Inferior parietal cortex (tissue), 1 donor: ENCODE data around the gene RNF213.

Experiments
- DNase-seq: peaks from one replicate; pipeline ENCODE4 v3.0.0-alpha.2; 2016; ENCODE audit errors: extremely low spot score

The RNF213 gene

DNA sequence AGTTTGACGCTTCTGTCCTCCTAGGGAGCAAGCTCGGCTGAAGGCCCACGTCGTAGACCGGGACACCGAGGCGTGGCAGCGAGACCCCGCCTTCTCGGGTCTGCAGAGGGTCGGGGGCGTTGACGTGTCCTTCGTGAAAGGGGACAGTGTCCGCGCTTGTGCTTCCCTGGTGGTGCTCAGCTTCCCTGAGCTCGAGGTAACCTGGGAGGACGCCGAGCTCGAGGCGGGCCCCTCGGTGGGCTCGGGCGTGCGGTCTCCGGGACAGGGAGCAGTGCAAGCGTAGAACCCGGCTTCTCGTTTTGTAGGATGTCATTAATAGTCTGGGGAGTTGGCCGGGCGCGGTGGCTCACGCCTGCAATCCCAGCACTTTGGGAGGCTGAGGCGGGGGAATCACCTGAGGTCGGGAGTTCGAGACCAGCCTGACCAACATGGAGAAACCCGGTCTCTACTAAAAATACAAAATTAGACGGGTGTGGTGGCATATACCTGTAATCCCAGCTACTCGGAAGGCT lies 155.0 kb downstream of the RNF213 start:
- no peak for DNase-seq

DNA sequence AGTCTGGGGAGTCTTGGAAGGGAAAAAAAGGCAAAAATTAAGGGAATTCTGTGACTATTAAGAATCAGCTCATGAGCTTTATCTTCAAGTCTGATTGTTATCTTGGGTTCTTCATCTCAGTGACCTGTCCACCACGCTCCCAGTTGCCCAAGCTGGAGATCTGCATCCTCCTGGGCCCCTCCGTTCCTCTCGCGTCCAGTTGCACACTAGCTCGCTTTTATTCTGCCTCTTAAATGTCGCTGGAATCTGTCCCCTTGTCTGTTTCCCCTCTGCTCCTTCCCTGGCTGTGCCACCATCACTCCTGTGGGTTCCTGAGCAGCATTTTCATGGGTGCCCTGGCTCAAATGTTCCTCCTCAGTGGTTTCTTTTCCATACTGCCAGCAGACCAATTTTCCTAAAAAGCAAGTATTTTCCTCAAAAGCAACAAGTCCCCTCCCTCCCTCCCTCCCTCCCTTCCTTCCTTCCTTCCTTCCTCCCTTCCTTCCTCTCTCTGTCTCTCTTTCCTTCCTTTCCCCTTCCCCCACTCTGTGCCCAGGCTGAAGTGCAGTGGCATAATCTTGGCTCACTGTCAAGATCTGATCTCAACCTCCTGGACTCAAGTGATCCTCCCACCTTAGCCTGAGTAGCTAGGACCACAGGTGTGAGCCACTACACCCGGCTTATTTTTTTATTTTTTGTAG lies 155.7 kb downstream of the RNF213 start:
- DNase-seq, result no peak

DNA sequence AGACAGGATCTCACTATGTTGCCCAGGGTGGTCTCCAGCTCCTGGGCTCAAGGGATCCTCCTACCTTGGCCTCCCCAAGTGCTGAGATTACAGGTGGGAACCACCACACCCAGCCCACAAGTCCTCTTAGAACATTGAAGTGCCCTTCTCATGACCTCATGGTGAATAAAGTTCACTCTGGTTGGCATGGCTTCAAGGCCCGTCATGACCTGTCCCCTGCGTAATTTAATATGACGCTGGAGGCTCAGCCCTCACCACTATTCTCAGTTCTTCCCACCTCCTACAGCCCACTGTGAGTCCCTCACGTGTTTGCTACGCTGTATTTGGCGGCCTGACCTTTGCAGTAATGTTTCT lies 156.3 kb downstream of the RNF213 start:
- no peak for DNase-seq

DNA sequence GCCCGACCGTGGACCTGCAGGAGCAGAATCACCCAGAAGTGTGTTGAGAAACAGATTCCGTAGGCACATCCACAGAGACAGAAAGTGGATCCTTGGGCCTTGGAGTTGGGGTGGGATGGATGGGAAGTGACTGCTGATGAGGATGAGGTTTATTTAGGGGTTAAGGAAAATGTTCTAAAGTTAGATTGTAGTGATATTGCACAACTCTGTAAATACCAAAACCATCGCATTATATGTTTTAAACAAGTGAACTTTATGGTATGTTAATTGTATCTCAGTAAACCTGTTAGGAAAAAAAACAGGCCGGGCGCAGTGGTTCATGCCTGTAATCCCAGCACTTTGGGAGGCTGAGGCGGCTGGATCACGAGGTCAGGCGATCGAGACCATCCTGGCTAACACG lies 157.9 kb downstream of the RNF213 start:
- DNase-seq, result no peak

DNA sequence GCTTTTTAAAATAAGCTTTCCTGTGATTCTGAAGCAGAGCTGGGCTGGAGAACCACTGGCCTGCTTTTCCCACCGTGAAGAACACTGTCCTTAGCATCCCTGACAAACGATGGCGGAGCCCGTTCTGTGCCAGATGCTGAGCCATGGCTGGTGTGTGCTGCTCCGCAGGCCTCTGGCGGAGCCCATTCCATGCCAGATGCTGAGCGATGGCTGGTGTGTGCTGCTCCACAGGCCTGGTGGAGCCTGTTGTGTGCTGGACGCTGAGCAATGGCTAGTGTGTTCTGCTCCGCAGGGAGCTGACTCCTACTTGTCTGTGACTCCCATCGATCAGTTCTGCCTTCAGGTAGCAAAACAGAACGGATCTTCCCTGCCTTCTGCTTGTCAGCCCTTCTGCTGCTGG lies 158.6 kb downstream of the RNF213 start:
- no peak for DNase-seq

DNA sequence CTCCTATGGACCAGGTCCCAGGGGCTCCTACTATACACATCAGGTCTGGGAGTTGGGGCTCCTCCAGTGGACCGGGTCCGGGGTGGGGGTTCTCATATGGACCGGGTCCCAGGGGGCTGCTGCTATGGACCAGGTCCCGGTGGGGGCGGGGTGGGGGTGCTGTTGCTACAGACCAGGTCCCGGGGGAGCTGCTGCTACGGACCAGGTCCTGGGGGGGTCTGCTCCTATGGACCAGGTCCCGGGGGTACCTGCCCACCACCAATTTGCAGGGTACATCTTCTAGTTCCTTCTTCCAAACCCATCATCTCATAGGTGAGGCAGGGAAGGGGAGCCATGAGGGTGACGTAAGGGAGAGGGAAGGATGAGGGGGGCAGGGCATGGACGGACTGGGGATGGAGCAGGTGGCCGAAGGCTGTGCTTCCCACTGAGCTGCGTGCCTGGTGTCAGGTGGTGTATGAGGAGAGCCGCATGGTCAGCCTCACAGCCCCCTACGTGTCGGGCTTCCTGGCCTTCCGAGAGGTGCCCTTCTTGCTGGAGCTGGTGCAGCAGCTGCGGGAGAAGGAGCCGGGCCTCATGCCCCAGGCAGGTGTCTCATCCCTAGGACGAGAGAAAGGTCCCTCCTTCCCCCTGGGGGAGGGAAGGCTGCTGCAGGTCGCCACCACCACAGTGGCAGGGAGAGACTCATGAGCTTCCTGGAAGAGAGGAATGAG lies 160.9 kb downstream of the RNF213 start:
- DNase-seq, result no peak

DNA sequence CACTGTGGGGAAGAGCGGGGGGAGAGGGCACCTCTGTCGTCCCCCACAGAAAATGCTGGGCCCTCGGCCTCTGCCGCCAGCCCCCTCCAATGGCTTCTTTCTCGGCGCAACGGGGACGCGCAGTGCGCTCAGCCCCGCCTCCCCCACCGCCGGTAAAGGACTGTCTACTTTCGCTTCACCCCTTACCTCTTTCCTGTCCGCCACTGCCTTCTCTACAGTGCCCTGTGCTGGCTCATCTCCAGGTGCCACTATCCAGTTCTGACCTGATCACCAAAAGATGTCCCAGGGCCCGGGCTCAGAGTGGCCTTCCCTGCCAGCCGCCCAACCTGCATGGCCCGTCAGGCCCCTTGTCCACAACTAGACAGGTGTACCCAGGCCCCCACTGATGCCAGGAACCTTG lies 161.6 kb downstream of the RNF213 start:
- DNase-seq, result no peak

DNA sequence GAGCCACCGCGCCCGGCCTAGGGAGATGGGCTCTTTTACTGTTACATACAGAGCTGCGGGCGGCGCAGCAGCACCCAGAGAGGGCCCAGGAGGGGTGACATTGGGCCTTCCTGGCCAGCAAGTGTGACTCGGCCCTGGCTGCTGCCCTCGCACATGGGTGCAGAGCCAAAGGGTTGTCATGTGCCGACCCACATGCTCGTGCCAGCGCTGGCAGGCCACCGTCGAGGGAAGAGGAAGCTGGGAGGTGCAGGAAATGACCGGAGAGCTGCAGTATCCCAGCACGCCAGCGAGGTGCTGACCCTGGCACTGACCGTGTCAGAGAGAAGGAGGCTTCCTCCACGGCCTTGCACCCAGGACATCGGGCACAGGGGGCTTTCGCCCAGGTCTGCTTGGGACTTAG lies 162.3 kb downstream of the RNF213 start:
- DNase-seq, result no peak

DNA sequence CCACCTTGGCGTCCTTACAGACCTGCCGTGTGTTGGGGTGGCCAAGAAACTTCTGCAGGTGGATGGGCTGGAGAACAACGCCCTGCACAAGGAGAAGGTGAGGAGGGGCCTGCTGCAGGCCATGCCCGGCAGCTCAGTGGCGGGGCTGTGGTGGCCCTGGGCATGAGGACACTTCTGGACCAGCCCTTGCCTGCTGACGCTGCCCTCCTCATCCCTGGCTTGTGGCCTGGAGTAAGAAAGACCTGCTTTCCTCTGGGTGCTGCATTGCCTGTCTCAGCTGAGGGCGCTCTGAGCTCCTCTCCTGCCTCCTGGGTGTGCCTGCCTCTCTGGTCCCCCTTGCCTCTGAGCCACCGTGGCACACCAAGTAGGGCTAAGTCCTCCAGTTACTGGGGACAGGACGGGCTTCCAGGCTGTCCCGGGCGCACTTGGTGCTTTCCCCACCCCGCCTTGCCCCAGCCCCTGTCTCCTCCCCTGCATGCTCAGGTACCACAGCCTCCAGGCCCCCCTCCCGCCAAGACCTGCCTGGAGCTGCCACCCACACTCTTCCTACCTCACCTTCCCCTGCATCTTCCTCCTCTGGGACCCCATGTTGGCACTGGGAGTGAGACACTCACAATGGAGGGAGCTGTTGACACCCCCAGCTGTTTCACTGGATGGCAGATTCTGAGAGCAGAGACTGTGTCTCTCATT lies 163.0 kb downstream of the RNF213 start:
- no peak for DNase-seq

DNA sequence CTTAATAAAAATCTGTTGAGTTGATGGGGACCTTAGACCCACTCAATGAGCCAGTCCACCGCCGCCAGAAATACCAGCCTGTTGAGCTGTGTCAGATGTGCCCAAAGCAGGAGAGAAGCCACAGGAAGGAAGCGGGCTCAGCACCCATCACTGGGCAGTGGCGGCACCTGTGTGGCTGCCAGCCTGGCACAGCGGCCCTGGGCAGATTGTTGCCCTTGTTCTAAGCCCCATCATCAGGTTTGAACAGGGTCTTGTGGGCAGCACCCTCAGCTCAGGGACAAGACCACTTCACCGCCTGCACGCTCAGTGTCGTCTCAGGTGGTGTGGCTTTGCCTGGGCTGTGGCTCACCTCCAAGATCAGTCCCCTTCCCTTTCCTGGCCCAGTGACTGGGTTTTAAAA lies 163.6 kb downstream of the RNF213 start:
- DNase-seq, result no peak

DNA sequence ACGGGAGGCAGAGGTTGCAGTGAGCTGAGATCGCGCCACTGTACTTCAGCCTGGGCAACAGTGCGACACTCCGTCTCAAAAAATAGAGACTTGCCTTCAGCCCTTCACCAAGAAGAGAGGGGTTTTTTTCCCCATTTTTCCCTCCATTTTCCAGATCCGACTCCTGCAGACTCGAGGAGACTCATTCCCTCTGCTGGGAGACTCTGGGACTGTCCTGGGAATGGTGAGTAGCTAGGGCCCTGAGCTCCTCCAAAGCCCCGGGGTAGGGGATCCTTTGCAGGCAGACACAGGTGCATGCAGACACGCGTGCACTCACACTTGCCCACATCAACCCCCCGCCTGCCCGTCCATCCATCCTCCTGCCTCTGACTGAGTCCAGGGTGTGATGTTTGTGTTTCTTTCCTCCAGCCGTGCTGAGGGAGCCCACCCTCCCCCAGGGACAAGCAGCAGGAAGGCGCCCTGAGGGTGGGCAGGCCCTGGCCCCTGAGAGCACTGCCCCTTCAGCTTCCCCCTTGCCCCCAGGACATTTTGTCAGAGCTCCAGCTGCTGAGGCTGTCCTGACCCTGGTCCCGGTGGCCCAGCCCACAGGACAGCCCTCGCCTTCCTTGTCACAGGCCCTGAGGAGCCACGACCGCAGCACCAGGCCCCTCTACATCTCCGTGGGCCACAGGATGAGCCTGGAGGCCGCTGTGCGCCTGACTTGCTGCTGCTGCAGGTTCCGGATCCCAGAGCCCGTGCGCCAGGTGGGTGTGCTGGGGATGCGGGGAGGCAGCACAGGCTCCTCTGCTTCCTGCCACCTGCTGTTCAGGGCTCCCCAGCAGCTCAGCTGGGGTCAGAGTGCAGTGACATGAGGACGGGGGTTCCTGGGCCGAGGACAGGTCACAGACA lies 164.5 kb downstream of the RNF213 start:
- no peak for DNase-seq

DNA sequence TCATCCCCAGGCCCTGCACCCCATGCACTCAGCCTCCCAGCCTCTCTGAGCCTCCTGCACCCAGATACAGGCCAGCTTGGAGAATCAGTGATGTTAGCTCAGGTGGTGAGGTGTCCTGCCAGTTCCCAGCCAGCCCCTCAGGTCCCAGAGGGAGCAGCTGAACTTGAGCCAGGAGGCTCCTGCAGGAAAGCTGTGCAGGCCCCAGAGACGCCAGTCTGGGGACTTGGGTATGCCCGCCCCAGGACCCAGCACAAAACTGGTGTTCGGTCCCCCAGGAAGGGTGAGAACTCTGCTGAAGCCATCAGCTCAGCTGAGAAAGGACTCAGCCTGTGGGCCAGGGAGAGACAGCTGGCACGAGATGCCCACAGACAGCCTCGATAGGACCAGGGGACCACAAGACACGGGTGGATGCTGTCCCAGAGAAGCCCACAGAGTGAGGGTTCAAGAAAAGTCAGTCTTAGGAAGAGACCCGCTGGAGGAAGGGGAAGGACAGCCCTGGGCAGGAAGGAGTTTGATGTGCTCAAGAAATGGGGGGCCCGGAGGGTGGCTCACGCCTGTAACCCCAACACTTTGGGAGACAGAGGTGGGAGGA lies 165.3 kb downstream of the RNF213 start:
- no peak for DNase-seq

DNA sequence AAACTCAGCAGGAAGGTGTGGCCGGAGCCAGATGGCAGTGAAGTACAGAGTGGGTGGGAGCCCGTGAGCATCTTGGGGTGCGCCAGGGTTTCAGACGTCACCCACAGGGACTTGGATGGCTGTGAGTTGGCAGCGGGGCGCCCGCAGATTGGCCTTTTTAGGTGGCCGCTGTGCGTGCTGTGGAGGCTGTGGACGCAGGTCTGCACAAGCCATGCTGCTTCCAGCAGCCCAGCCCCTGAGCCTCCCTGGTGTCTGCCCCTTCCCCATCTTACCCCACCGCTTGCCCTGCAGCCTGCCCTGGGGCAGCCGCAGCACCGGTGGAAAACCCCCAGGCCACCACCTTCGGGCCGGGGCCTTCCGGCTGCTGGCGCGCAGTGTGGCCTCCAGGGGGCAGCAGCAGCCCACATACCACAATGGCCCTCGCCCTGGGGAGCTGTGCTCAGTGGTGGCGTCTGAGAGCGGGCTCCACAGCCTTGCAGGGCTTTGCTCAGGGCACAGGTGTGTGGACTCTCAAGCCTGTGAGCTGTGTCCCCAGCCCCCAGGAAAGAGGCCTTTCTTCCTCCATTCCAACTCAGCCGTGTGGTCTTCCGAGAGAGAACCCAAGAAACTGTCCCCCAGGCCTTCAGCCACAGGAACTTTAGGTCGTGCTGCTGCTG lies 166.1 kb downstream of the RNF213 start:
- peak; percentile 75 for DNase-seq

DNA sequence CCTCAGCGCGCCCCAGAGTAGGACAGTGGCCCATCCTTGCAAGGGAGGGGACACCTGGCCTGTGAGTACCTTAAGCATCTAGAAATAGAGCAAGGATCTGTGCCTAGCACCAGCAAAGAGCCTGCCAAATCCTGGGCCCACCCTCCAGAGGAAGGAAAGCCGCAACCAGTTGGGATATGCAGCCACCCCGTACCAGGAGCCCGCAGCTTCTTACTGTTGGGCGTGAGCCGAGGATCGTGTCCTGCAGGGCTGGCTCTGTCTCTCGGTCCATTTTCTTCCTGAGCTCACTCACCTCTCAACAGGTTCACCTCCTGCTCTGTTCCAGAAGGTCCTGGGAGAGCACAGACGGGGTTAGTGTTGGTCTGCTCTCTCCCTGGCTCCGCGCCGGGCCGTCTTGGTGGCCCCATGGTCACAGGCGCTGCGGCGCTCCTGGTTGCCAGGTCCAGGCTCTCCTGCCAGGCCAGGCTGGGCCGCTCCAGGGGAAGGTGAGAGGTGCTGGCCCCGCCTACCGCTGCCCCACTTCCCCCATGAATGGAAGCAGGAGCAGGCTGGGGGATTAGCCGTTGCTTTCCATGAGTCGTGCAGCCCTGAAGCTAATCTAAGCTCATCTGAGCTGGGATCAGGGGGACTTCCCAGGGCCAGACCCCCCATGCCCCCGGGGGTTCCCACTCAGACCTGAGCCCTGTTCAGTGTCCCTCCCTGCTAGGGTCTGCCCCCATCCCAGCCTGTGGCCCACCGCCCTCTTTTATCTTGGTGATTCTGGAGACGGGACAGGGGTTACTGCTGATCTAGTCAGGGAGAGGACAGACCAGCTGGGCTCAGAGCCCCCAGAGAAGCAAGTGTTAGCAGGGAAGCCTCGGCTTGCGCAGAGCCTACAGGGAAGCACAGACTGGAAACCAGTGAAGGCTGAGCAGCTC lies 167.0 kb downstream of the RNF213 start:
- no peak for DNase-seq

DNA sequence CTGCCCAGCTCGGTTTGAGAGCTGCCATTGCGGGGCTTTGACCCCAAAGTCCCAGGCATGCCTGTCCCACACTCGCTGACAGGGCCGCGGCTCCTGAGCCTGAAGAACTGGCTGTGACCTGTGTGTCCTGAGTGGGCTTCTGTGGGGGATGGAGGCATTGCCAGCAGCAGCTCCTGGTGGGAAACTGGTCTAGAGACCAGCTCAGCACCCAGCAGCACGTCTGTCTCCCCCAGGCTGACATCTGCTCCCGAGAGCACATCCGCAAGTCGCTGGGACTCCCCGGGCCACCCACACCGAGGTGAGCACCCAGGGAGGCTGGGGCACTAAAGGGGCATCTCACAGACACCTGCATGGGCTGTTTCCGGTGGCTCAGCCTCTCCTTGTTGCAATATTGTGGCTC lies 167.7 kb downstream of the RNF213 start:
- DNase-seq, result no peak

DNA sequence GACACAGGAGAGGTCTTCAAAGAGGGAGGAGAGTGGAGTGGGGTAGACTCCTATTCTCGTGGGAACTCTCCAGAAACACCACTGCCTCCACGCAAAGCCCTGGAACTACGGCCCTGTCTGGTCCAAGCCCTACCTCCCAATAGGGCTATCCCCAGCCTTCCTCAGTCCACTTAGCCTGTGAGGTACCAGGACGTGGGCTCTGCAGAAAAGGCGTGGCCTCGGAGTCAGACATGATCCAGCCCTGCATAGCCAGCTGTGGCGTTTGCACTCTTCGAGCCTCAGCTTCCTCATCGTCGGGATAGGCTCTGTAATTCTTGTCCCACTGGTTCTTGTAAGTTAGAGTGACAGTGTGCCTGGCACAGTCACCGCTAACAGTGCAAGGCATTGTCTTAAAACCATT lies 168.1 kb downstream of the RNF213 start:
- no peak for DNase-seq

DNA sequence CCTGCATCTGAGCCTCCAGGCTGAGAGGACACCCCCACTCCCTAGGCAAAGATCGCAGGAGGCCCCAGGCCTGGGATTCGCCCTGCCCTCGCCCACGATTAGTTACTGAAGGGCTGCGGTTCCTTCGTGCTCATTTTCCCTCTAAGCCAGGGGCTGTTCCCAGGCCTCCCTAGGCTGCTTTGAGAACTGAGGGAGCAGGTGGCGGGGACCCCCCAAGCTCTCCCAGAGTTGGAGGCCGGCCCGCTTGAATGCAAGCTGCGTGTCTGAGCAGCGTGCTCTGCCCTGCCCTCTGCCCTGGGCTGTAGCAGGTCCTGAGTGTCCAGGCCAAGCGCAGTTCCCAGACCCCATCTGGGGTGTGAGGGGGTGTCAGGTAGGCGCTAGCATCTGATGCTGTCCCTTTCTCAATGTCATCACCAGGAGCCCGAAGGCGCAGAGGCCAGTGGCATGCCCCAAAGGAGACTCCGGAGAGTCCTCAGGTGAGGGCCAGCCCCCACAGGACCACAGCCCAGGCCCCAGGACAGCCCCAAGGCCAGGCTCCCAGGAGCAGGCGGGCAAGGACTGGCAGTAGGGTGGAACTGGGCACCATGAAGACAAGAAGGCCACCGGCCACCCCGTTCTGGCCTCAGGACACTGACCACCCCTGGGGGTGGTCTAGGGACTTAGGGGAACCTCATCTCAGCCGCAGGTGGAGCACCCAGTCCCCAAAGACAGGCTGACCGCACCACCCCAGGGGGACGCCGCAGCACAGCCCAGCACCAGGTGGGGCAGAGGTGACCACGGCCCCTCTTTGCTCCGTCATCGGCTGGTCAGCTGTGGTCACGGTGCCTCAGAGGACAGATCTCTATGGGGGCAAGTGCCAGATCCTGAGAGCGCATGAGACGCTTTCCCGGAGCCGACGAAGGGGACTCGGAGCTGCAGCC lies 169.0 kb downstream of the RNF213 start:
- no peak for DNase-seq

DNA sequence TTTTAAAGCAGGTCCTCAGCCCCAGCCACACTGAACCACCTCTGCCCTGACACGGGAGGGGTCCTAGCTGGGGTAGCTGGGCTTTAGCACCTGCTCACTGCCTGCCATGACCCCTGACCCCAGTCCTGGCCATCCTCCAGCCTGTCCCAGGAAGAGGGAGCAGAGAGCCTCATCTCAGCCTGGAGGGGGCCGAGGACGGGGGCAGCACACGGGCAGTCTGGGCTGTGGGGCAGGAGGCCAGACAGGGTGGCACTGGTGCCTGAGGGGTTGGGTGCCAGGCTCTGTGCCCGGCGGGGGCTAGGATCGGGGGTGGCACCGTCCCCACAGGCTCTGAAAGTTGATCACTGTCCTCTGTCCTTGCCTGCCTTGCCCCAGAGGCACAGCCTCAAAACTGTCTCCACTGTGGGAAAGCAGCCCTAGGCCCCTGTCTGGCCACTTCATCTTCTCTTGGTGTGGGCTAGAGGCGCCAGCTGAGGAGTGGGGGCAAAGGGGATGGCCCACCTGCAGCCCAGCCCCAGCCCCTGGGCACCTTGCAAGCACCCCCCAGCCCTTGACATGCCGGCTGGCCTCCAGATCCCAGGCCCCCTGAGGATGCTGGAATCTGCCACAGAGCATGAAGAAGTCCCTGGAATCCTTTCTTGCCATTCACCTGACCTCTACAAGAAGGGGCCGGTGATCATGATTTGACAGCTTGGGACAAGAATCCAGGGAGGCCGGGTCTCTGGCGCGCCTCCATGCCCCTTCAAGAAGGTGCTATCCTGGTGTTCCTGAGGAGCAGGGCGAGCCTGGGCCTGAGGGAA lies 170.0 kb downstream of the RNF213 start:
- no peak for DNase-seq
